Muscle of leg (tissue), 11 donors: ENCODE measurements around the gene IDS. TPM values are rescaled to one million over a fixed set of nuclear protein-coding genes. Genes with fewer than 3 reads are reported as not detected.

ENCODE experiments used
- DNase-seq: peaks from one replicate; pipeline ENCODE4 v3.0.0; 2013
- H3K27ac ChIP-seq: one replicate; pipeline ENCODE4 v1.5.1; 2013; ENCODE audit warnings: mild to moderate bottlenecking, low read length, control low read depth
- H3K27me3 ChIP-seq: one replicate; pipeline ENCODE4 v1.6.1; 2013; ENCODE audit warnings: low read length; ENCODE audit not compliant: control insufficient read depth, insufficient read depth
- H3K36me3 ChIP-seq: one replicate; pipeline ENCODE4 v1.6.1; 2013; ENCODE audit warnings: low read length; ENCODE audit not compliant: control insufficient read depth, insufficient read depth
- H3K4me1 ChIP-seq: one replicate; pipeline ENCODE4 v1.6.1; 2013; ENCODE audit warnings: low read length; ENCODE audit not compliant: control insufficient read depth, insufficient read depth
- H3K4me3 ChIP-seq: one replicate; pipeline ENCODE4 v1.5.1; 2013; ENCODE audit warnings: low read length, control low read depth
- H3K9me3 ChIP-seq: replicated peaks from 2 replicates; pipeline ENCODE4 v1.6.1; 2013; ENCODE audit warnings: low read depth, low read length; ENCODE audit not compliant: control insufficient read depth
- WGBS: methylation state at CpG from one replicate; pipeline ENCODE4 v1.1.5; 2013; ENCODE audit warnings: missing lambda C conversion rate; ENCODE audit not compliant: insufficient coverage; 5-methylcytosine and 5-hydroxymethylcytosine counted together
- polyA plus RNA-seq, 8 donors: library from polyadenylated mRNA; unstranded; fragments of 120-200 nt; gene quantifications; one replicate each; pipeline versions ENCODE4 v1.2.1 to v1.2.3, GENCODE V29; 2013; ENCODE audit warnings: inconsistent platforms in 1 of 8, low replicate concordance in 1 of 8; ENCODE audit not compliant: insufficient read length in 8 of 8, insufficient read depth in 1 of 8
- total RNA-seq: library from RNA; stranded (reverse); fragments of 120-200 nt; gene quantifications from one replicate; pipeline ENCODE4 v1.2.4, GENCODE V29; 2013

IDS gene
- total and polyA plus RNA-seq, 9 donors: 17.0 to 25.7 (median 21.7) TPM

GRCh38 chrX:149516604-149517003 is 11.5 kb upstream of the IDS start:
- no peak for DNase-seq
- H3K4me1 ChIP-seq: peaks cover 3% of the 10 kb centered on the region
- WGBS: no CpG with 5 or more reads among the region's 2 CpGs

GRCh38 chrX:149515954-149516602 is 11.0 kb upstream of the IDS start:
- peaks cover 3% of the 10 kb centered on the region for H3K4me1 ChIP-seq
- H3K36me3 ChIP-seq: no peaks in the 10 kb centered on the region
- WGBS: no CpG with 5 or more reads among the region's 4 CpGs
- H3K27ac ChIP-seq: no peak overlapping the region
- H3K27me3 ChIP-seq: no peaks in the 10 kb centered on the region
- H3K4me3 ChIP-seq: no peak overlapping the region
- H3K9me3 ChIP-seq: no peaks in the 10 kb centered on the region
- no peak for DNase-seq

More at GRCh38 chrX:149516604-149517003, 11.5 kb upstream of the IDS start:
- Histone ChIP-seq H3K27me3 (no peaks in the 10 kb centered on the region), H3K9me3 (no peaks in the 10 kb centered on the region), H3K4me3 (no peak overlapping the region), H3K36me3 (no peaks in the 10 kb centered on the region), H3K27ac (no peak overlapping the region)

- Histone ChIP-seq H3K36me3 (no peaks in the 10 kb centered on the region), H3K9me3 (no peaks in the 10 kb centered on the region), H3K27me3 (peaks cover 13% of the 10 kb centered on the region), H3K4me1 (peaks cover 3% of the 10 kb centered on the region), H3K27ac (no peak overlapping the region), H3K4me3 (no peak overlapping the region)
- peak; percentile 40 for DNase-seq
- WGBS: 82% methylated on average over 8 of the region's 9 CpGs
Observed at GRCh38 chrX:149513825-149514428, 8.8 kb upstream of the IDS start.

GRCh38 chrX:149512225-149512885 is 7.2 kb upstream of the IDS start:
- peak; percentile 44 for DNase-seq

GRCh38 chrX:149511081-149511480 is 6.0 kb upstream of the IDS start:
- peaks cover 3% of the 10 kb centered on the region for H3K4me1 ChIP-seq
- DNase-seq: no peak
- 31% methylated on average over 2 of the region's 5 CpGs for WGBS
- H3K27me3 ChIP-seq: peaks cover 20% of the 10 kb centered on the region
- no peak overlapping the region for H3K4me3 ChIP-seq
- no peaks in the 10 kb centered on the region for H3K36me3 ChIP-seq
- no peak overlapping the region for H3K27ac ChIP-seq
- H3K9me3 ChIP-seq: no peaks in the 10 kb centered on the region

More at GRCh38 chrX:149512225-149512885, 7.2 kb upstream of the IDS start:
- H3K36me3 ChIP-seq: no peaks in the 10 kb centered on the region
- no peaks in the 10 kb centered on the region for H3K9me3 ChIP-seq
- H3K4me3 ChIP-seq: no peak overlapping the region
- WGBS: 43% methylated on average over 3 of the region's 4 CpGs
- peaks cover 3% of the 10 kb centered on the region for H3K4me1 ChIP-seq
- peaks cover 20% of the 10 kb centered on the region for H3K27me3 ChIP-seq
- no peak overlapping the region for H3K27ac ChIP-seq

- peaks cover 5% of the 10 kb centered on the region for H3K4me1 ChIP-seq
- no peaks in the 10 kb centered on the region for H3K9me3 ChIP-seq
- no peak overlapping the region for H3K27ac ChIP-seq
- no CpG with 5 or more reads among the region's 4 CpGs for WGBS
- H3K36me3 ChIP-seq: no peaks in the 10 kb centered on the region
- DNase-seq: no peak
- H3K4me3 ChIP-seq: no peak overlapping the region
- peaks cover 20% of the 10 kb centered on the region for H3K27me3 ChIP-seq
Observed at GRCh38 chrX:149510386-149510785, 5.3 kb upstream of the IDS start.

- H3K9me3 ChIP-seq: no peaks in the 10 kb centered on the region
- no peaks in the 10 kb centered on the region for H3K36me3 ChIP-seq
- no CpG with 5 or more reads among the region's 1 CpG for WGBS
- no peak for DNase-seq
- no peak overlapping the region for H3K4me3 ChIP-seq
- peaks cover 10% of the 10 kb centered on the region for H3K4me1 ChIP-seq
- peaks cover 20% of the 10 kb centered on the region for H3K27me3 ChIP-seq
- H3K27ac ChIP-seq: no peak overlapping the region
Observed at GRCh38 chrX:149508467-149508866, 3.4 kb upstream of the IDS start.

- no CpG with 5 or more reads among the region's 2 CpGs for WGBS
- H3K4me1 ChIP-seq: peaks cover 7% of the 10 kb centered on the region
- H3K36me3 ChIP-seq: peaks cover 5% of the 10 kb centered on the region
- no peak overlapping the region for H3K4me3 ChIP-seq
- no peaks in the 10 kb centered on the region for H3K9me3 ChIP-seq
- H3K27me3 ChIP-seq: peaks cover 23% of the 10 kb centered on the region
- no peak for DNase-seq
- no peak overlapping the region for H3K27ac ChIP-seq
Observed at GRCh38 chrX:149506349-149506748, 1.2 kb upstream of the IDS start.

GRCh38 chrX:149505671-149506070 is 565 bp upstream of the IDS start:
- no peaks in the 10 kb centered on the region for H3K9me3 ChIP-seq
- DNase-seq: no peak
- H3K27me3 ChIP-seq: peaks cover 21% of the 10 kb centered on the region
- H3K27ac ChIP-seq: no peak overlapping the region
- H3K4me3 ChIP-seq: no peak overlapping the region
- H3K4me1 ChIP-seq: peaks cover 7% of the 10 kb centered on the region
- H3K36me3 ChIP-seq: peaks cover 6% of the 10 kb centered on the region
- WGBS: 86% methylated on average over 5 of the region's 9 CpGs

GRCh38 chrX:149504226-149504914 is 736 bp downstream of the IDS start:
- Histone ChIP-seq H3K27ac (peak overlapping the region; percentile 83), H3K36me3 (peaks cover 9% of the 10 kb centered on the region), H3K27me3 (peaks cover 19% of the 10 kb centered on the region), H3K4me1 (peaks cover 7% of the 10 kb centered on the region), H3K9me3 (no peaks in the 10 kb centered on the region), H3K4me3 (peak overlapping the region; percentile 70)
- WGBS: 46% methylated on average over 9 of the region's 10 CpGs
- no peak for DNase-seq
